Stimulated activated CD8-positive, alpha-beta memory T cell treated with anti-CD3 and anti-CD28 coated beads, Interleukin-2, amount 100 ng/mL, for 48 hours (primary cell): ENCODE data around the gene MAPKBP1.
"Not testable (repeated sequence)": the region's sequence is repeated elsewhere in the genome, so short reads cannot be mapped to it uniquely, and the experiment has no call there.

Experiments used
- DNase-seq, 2 donors: peaks; one replicate each; pipeline ENCODE4 v3.0.0-alpha.2; 2020; ENCODE audit warnings: low read depth in 2 of 2

MAPKBP1 gene, protein sequence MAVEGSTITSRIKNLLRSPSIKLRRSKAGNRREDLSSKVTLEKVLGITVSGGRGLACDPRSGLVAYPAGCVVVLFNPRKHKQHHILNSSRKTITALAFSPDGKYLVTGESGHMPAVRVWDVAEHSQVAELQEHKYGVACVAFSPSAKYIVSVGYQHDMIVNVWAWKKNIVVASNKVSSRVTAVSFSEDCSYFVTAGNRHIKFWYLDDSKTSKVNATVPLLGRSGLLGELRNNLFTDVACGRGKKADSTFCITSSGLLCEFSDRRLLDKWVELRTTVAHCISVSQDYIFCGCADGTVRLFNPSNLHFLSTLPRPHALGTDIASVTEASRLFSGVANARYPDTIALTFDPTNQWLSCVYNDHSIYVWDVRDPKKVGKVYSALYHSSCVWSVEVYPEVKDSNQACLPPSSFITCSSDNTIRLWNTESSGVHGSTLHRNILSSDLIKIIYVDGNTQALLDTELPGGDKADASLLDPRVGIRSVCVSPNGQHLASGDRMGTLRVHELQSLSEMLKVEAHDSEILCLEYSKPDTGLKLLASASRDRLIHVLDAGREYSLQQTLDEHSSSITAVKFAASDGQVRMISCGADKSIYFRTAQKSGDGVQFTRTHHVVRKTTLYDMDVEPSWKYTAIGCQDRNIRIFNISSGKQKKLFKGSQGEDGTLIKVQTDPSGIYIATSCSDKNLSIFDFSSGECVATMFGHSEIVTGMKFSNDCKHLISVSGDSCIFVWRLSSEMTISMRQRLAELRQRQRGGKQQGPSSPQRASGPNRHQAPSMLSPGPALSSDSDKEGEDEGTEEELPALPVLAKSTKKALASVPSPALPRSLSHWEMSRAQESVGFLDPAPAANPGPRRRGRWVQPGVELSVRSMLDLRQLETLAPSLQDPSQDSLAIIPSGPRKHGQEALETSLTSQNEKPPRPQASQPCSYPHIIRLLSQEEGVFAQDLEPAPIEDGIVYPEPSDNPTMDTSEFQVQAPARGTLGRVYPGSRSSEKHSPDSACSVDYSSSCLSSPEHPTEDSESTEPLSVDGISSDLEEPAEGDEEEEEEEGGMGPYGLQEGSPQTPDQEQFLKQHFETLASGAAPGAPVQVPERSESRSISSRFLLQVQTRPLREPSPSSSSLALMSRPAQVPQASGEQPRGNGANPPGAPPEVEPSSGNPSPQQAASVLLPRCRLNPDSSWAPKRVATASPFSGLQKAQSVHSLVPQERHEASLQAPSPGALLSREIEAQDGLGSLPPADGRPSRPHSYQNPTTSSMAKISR (N-terminal part only)

DNA sequence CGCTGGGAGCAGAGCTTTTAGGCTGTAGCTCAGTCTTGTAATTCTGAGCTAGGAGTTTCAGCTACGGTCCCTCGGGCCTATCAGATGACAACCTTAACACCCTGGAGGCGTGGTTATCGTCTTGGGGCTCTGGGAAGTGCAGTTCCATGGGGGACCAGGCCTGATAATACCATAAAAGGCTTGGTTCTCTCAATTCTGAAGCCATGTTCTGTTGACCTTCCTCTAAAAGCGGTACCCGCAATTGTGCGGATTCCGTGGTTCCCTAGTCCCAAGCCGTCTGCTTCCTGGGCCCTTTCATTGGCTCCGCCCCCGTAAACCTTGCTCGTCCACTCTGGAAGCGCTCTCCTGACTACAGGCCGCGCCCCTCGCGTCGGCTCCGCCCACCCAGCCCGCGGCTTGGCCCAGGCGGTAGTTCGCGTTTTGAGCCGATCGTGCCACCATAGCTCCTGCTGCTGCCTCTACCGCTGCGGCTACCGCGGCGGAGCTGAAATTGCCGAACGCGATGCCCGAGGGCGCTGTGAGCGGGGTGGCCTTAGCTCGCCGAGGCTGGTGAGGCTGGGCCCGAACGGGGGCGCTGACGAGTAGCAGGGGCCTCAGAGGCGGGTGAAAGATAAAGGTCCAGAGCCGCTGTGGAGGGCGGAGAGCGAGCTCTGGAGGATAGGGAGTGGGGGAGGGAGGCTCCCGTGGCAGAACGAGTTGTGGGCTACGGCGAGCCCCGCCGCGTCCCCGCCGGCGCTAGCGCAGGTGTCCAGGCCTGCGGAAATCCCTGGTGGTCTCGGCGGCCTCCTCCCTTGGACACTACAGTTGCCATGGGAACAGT lies at the start of gene MAPKBP1:
Gene MAPKBP1, plus strand, starts transcription at position 423 of the 820 bp plus-strand sequence. CDS start 792 bp downstream, outside the sequence.
- DNase-seq, result peak; percentile 95

DNA sequence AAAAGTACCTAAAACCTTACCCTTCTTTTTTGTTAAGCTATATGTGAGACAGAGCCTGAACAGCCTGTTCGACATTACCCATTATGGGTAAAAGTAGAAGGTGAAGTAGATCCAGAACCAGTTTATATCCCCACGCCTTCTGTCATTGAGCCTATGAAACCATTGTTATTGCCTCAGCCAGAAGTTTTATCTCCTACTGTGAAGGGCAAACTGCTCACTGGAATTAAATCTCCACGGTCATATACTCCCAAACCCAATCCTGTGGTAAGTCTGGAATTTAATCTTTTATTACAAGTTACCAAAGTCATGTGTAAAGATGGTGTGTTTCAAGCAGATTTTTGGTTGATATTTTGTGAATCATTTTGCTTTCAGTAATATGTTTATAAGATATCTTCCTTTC lies 47.1 kb upstream of the MAPKBP1 start:
- DNase-seq, result no peak

DNA sequence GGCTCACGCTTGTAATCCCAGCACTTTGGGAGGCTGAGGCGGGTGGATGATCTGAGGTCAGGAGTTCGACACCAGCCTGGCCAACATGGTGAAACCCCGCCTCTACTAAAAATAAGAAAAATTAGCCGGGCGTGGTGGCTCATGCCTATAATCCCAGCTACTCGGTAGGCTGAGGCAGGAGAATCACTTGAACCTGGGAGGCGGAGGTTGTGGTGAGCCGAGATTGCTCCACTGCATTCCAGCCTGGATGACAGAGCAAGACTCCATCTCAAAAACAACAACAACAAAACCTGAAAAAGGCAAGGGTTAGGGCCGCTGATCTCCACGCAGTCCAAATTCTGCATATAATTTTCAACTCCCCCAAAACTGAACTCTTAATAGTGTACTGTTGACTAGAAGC lies 46.2 kb upstream of the MAPKBP1 start:
- not testable (repeated sequence) for DNase-seq

DNA sequence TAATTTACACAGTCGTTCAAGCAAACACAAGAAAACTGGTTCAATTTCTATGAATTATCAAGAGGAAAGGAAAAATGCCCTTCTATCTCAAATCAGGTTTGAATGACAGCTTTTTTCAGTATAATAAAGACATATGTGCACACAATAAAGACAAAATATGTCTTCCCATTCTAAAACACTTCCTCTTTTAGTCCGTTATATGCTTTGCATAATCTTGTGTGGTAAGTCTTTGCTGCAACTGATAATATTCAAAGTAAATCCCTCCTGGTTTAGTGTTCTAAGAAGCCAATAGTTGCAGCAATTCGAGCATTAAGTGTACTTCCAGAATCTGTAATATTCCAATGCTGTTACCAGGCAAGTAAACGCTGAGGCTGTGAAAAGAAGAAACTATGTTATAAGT lies 43.7 kb upstream of the MAPKBP1 start:
- no peak for DNase-seq

DNA sequence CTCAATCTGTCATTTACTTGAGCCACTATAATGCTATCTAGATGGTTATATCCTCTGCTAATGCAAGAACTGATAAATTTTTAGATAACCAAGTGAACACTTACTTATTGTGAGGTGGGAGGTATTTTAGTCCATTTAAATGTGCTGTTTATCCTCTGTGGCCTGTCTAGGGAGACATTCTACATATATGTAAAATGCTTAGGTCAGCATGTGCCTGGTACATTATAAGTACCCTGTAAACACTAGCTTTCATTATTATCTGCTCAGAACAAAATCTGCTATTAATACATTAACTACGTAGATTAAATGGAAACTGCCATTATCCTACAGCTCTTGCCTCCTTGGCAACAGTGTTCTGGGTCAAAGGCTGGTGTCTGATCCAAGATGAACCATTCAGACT lies 41.8 kb upstream of the MAPKBP1 start:
- DNase-seq, result no peak

DNA sequence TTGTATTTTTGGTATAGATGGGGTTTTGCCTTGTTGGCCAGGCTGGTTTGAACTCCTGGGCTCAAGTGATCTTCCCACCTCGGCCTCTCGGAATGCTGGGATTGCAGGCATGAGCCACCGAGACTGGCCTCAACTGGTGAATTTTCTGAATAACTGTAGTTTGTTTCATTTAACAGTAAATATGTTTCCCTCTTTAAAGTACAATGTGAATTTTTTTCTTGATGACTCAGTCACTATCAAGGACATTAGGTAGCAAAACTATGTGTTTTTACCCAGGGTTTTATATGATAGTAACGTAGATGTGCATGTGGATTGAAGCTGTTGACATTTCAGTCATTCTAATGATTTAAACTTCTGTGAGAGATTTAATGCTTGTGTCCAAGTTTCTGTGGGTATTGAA lies 40.2 kb upstream of the MAPKBP1 start:
- no peak for DNase-seq

DNA sequence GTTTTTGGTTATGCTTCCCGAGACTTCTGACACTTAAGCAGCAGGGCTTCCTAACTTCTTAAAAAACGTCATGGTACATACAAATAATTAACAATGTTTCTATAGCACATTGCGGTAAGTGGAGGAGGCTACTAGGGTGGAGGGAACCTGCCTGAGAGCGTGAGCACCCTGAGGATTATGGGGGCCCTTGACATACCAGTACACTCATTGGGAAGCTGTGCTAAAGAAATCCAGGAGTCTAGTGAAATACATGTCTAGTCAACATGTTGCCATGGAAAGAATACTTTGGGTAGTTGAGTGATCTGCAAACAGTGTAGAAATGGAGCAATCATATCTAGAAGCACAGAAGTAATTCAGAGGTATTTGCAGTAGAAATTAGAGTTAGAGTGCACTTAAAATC lies 39.2 kb upstream of the MAPKBP1 start:
- no peak for DNase-seq

DNA sequence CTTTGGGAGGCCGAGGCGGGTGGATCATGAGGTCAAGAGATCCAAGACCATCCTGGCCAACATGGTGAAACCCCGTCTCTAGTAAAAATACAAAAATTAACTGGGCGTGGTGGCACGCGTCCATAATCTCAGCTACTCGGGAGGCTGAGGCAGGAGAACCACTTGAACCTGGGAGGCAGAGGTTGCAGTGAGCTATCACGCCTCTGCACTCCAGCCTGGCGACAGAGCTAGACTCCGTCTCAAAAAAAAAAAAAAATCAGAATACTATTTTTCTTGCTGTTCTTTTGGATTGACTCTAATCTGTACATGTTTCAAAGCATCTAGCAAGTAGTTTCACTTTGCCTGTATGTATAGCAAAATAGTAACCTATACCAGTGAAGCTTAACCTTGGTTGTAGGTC lies 38.8 kb upstream of the MAPKBP1 start:
- not testable (repeated sequence) for DNase-seq

DNA sequence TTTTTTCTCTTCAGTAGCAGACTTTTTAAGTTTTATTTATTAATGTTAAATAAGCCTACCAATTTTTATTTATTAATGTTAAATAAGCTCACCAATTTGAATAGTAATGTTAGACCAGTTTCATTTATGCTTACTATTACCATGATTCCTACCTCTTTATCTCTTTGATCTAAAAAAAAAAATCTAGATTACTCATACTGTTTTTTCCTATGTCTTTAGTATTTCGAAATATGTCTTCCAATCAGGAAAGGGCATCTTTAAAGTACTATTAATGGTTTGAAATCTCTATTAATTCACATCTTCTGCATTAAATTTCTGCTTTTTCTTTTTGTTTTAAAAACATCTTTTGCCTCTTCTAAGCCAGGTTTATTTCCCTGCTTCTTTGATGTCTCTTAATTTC lies 27.5 kb upstream of the MAPKBP1 start:
- DNase-seq, result no peak

DNA sequence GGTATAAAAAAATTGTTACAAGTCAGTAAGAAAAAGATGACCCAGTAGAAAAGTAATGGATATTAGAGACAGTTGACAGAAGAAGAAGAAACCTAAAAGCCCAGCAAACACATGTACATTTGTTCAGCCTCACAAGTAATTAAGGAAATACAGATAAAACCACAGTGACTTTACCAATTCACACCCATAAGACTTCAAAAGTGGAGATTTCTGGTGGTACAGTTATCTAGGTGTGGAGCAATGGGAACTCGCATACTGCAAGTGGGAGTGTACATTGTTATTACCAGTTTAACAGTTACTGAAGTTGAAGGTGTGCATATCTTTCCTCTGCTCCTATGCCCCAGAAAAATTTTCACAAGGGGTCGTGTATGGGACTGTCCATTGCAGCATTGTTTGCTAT lies 18.1 kb upstream of the MAPKBP1 start:
- DNase-seq, result no peak

DNA sequence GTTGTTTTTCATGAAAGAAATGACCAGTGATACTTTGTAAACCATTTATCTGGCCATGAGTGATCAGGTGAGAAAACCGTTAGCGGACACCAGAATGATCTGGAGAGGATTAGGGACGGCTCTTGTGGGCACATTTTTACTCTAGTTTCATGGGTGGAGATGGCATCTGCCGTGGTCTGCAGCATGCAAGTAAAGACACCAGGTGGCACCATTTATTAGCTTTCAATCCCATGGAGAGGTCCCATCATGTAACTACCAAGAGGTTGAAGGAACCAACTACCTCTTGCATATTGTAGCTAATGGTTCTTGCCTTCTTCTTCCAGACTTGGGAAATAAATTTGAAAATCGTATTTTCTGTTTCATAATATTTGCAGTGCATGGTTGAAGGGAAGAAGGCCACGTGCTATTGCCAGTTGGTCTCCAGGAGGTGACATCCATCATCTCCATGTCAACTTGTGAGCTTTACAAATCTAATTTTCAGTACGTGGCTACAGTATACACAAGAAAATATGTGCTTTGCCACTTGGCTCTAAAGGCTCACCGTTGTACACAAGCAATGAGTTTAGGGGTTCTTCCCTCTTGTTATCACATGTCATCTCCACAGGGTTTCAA lies 1.5 kb upstream of the MAPKBP1 start:
- DNase-seq, result no peak

DNA sequence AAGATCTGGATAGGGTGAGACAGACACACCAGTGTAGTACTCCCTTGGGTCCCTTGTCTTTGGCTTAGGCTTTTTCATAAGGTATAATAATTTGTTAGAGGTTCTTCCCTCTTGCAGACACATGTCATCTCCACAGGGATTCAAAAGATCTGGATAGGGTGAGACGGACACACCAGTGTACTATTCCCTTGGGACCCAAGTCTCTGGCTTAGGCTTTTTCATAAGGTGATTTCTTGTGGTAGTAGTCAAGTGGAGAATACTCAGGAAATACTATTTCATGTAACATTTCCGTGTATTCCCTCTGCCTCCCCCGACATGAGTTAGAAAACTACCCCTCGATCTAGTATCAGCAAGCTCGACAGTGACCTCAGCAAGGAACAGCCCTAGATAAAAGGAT lies 954 bp upstream of the MAPKBP1 start:
- DNase-seq, result no peak

DNA sequence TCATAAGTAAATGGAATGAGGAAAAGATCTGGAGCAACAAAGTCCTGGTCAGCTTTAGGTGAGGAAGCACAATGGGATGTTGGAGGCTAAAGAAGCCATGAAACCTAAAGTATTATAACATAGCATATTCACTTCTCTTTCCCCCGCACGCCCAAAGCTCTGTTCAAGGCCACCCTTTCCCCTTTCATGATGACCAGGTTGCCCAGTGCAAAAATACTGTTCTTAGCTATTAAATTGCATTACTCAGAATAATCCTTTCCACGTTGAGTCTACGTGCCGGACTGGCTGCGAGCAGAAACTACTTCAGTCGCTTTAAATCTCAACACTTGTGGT lies 589 bp upstream of the MAPKBP1 start:
- DNase-seq, result no peak

DNA sequence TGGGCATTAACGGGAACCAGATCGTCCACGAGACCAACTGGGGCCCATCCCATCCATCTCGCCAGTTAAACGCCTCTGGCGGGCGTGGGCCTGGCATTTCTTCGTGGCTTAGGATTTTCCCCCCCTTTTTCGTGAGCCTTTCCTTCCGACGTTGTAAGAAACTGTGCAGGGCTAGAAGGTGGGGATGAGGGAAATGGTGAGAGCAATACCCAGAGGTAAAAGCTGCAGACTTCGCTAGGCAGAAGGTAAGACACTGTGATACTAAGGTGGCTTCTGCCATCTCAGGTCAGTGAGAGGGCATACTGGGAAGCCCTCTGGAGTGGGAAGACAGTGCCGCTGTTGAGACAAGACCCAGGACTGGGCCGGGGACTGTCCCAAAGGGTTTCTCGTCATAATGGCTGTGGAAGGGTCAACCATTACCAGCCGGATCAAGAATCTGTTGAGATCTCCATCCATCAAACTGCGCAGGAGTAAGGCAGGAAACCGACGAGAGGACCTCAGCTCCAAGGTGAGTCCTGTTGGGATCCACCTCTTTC lies 666 bp downstream of the MAPKBP1 start:
- no peak for DNase-seq

DNA sequence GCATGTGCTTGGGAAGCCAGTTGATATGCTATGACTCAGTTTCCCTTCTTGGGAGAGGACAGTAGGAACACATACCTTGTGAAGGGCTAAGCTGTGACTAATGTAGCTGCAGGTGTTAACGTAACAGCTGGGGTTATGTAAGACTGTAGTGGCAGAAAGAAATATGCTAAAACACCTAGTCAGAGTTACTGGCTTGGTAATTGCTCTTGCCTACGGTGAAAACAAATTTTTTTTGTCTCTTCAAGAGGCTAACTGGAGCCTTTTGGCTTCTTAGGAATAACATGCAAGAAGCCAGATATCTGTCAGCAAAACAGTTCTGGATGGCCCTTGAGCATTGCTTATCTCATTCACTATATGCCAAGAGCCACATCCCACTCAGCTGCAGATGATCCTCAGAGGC lies 1.4 kb downstream of the MAPKBP1 start:
- DNase-seq, result no peak

DNA sequence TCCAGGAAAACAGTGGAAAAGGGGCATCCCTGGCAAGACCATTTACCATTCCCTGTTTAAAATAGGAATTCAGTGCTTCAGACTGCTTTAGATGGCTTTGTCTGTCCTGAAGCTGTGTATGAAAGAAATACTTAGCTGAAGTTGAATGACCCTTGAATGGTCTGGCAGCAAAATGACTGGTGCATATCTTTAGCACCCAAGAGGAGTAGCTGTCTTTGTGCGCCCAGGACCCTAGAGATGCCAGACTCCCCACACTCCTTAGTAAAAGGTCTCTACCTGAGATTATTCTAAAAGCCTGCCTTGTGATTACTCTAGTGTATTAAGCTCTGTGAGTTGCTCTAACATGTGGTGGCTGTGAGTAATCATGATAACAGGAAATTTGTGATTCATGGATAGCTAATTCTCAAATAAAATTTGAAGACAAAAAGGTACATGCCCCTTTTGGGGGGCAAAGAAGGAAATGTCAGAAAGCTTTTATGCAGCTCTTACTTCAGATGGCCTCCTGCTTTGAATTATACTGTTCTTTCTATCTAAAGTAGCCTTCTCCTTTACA lies 3.2 kb downstream of the MAPKBP1 start:
- no peak for DNase-seq

DNA sequence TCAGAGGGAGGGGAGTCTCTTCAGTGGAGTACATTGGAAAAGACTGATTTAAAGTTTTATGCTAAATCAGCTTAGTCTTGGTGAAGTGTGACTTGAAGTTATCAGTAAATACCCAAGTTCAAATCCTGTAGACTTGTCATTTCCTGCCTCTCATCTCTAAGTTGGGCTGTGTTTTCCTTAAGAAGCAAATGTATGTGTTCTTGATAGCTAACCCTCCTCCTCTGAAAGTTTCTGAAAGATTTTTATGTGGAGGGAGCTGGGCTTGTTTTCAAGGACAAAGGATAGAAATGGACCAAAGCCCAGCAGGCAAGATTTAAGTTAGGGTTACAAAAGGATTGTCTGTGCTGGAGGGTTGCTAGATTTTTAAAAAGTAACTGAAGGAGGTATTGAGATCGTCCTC lies 4.2 kb downstream of the MAPKBP1 start:
- no peak for DNase-seq

DNA sequence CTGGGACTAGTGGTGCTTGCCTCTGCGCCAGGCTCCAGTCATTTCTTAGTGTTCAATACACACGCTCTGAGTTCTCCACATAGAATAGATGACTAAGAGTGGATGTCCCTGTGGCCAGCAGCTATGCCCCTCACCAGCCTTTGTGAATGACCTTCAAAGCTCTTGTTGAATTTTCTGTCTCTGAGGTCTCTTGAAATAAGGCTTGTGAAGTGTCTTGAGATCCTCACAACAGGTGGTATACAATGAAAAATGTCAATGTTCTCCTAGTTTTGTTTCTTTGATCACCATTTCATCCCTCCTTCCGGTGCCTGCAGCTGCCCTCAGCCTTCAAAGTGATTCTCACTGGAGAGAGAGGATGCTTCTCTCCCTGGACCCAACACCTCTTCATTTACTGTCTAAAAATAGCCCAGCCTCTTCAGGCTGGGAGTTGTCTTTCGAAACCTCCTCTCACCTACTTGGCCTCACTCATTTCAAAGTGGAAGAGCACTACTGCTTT lies 5.4 kb downstream of the MAPKBP1 start:
- no peak for DNase-seq

DNA sequence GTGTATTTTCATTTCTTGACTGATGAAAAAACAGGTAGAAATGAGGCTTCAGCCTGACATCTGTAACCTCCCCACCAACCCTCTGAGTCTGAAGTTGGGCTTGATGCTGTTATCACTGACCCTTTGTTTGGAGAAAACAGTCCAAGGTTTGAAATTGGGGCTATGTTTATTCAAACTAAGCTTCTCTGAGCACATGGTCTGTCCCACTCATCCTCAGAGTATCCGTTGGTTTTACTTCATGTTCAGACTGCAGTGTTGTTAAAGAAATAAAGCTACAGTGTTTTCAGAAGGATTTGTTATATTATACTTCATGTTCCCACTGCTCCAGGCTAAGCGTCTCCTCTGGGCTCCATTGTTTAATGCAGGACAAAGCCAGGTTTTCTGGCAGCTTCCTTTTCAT lies 6.0 kb downstream of the MAPKBP1 start:
- DNase-seq, result no peak

DNA sequence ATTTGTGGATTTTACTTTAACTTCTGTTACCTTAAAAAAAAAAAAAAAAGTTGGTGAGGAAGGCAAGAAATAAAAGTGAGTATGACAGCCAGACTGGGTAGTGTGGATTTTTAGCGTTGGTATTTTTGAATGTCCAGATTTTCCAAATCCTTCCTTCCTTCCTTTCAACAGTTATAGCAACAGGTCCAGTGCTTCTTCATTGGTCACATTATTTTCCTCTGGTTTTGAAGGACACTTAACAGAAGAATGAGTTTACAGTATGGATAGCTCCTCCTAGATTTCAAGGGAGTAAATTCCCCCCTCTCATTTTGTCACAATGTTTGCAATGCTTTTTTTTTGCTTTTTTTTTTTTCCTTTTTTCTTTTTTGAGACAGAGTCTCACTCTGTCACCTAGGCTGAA lies 6.4 kb downstream of the MAPKBP1 start:
- no peak for DNase-seq
